CD1c-positive myeloid dendritic cell (primary cell): ENCODE results near the gene SOSTDC1.
A peak's percentile ranks its signal among the peaks of the same experiment; 100 is the strongest.
"Not testable (repeated sequence)": the region's sequence is repeated elsewhere in the genome, so short reads cannot be mapped to it uniquely, and the experiment has no call there.

Source experiments
- DNase-seq: peaks from one replicate; pipeline ENCODE4 v3.0.0-alpha.2; 2016; ENCODE audit errors: extremely low spot score

SOSTDC1 gene

DNA sequence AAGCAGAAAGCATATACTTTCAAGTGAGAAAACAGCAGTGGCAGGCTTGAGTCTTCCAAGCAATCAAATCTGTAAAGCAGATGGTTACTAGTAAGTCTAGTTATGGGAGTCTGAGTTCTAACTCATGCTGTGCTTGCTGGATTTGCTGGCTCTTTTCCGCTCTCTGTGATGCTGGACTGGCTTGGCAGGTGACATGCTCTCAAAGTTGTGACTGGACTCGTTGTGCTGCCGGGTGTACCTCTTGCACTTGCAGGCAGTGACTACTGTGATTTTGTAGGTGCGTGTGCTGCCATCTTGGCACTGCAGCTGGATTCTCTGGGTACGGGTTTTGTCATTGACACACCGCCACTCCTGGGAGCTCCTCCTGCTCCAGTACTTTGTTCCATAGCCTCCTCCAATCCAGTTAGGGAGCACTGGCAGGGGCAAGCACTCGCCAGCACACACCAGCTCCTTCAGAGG lies 3.1 kb downstream of the SOSTDC1 start:
- DNase-seq: no peak

DNA sequence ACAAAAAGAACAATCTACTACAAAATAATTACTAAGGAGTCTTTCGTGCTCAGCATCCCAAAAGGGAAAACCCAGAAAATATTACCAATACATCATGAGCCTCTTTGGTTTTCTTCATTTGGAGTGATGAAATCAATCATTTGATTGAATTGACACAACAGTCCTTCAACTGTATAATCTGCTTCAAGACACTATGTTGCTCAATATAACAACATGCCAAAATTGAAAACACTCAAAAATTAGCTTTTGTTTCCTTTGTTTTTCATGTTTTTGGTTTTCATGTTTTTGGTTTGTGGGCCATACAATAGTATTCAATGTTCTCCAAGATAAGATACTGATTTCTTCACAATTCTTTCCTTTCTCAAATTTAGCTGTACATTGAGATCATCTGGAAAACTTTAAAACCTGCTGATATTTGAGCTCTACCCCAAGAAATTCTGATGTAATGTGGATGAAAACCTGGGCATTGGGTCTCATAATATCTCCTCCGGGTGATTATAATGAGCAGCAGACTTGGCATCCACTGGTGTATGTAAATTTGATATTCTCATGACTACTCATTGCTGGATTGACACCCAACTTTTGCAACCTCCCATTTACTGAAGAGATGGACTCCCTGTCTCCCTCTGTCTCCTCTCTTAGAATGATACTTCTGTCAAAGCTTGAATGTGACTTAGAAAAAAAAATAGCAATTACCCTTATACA lies 4.6 kb downstream of the SOSTDC1 start:
- DNase-seq: no peak

DNA sequence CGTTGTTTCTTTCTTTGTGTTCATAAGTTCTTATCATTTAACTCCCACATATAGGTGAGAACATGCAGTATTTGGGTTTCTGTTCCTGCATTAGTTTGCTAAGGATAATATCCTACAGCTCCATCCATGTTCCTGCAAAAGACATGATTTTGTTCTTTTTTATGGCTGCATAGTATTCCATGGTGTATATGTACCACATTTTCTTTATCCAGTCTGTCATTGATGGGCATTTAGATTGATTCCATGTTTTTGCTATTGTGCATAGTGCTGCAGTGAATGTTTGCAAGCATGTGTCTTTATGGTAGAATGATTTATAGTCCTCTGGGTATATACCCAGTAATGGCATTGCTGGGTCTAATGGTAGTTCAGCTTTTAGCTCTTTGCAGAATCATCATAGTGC lies 9.2 kb downstream of the SOSTDC1 start:
- not testable (repeated sequence) for DNase-seq

DNA sequence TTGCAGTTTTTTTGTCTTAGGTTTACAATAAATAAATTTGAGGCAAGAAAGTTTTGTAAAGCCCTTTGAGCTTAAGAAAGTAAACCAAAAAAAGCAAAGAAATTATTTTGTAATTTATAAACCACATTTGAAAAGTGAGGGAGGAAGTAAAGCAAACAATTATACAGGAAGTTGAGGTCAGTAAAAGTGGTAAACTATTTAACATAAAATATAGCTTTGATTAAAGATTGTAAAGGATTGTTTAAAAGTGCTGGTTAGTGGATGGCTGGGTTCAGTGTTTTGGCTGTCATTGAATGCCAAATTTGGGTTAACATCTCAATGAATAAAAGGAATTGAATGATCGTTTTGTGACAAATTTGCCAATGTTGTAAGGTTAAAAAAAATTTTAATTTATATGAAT lies 9.9 kb downstream of the SOSTDC1 start:
- no peak for DNase-seq

DNA sequence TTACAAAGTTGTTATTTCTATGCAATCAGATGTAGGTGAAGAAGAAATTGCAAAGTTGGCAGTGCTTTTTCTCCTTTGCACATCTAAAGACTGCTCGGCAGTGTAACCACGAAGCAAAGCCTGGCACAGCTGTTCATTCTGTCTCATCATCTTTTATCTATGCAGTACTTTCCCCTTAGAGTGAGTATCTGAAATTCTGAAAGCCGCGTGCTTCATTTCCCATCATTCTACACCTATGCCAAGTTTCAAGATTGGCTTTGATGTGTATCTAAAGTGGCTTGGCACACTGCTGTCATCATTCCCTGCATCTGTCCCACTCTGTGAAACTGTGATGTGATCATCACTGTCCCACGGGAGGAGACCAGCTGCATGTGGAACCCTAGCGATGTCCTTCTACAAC lies 15.2 kb downstream of the SOSTDC1 start:
- DNase-seq: no peak

DNA sequence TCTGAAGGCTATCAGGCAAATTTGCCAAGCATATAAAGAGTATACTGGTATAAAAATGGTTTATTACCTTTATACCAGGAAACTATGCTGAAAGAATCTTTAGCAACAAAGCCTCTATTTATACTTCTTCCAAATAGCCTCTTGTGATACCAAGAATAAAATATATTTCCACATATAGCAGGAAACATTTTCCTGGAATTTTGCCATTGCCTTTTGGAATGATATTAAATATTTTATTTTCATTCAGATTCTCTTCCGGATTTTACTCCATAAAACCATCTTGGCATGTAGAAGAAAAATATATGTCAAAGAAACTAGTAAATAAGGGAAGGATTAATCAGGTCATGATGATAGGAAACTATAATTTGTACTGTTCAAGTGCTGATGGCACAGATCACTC lies 17.7 kb downstream of the SOSTDC1 start:
- DNase-seq: no peak

DNA sequence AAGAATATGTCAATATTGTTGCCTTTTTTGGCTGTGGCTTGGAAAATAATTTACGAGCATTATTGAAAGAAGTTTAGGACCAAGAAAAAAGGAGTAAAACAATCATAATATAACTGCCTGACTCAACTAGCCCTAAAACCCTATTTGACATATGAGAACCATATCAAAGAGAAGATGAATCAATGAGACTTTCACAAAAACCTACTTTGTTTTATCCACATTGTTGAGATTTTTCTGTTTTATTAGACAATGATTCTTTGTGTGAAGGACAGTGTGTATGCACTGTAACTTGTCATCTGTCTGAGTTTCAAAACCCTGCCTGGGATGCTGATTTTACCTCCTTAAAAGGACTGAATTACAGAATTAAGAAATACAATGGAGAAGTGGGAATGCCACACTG lies 19.0 kb downstream of the SOSTDC1 start:
- no peak for DNase-seq

DNA sequence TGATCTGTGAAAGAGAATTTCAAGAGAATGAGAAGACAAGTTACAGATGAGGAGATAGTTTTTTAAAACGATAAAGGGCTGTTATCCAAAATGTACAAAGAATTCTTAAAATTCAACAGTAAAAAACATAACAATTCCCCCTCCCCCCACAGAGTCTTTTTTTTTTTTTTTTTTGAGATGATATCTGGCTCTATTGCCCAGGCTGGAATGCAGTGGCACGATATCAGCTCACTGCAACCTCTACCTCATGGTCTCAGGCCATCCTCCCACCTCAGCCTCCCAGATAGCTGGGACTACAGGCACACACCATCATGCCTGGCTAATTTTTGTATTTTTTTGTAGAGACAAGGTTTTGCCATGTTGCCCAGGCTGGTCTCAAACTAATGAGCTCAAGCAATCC lies 21.7 kb downstream of the SOSTDC1 start:
- DNase-seq: not testable (repeated sequence)

DNA sequence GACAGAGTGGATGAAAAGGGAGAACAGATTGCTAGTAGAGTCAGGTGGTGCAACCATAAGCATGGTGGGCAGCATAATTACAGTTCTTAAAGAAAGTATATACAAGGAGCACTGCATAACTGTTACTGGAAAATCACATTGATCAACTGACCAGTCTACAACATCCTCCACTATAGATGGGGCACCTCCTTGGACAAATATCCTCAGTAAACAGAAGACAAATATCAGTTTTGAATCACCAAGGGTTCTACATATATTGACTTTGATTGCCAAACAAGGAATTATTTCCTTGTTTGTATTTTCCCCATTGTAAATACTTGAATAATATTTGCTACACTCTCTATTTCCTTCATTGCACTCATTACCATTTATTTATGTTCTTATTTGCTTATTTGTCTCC lies 26.6 kb downstream of the SOSTDC1 start:
- DNase-seq: no peak

DNA sequence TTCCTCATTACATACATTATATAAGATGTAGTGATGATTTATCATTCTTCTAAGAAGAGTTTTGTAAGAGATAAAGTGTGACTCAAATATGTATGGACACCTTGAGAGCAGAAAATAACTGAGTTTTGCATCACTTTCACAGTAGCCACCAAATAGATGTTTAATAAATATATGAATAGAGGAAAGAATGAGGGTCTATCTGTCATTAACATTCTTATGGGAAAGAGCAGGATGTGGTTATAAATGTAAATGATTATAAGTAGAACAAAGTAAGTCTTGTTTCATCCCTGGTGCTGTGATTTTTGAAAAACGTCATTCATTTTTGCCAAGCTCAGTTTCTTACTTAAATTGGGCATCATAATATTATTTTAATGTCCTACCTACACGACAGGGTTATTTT lies 29.2 kb downstream of the SOSTDC1 start:
- DNase-seq: no peak

DNA sequence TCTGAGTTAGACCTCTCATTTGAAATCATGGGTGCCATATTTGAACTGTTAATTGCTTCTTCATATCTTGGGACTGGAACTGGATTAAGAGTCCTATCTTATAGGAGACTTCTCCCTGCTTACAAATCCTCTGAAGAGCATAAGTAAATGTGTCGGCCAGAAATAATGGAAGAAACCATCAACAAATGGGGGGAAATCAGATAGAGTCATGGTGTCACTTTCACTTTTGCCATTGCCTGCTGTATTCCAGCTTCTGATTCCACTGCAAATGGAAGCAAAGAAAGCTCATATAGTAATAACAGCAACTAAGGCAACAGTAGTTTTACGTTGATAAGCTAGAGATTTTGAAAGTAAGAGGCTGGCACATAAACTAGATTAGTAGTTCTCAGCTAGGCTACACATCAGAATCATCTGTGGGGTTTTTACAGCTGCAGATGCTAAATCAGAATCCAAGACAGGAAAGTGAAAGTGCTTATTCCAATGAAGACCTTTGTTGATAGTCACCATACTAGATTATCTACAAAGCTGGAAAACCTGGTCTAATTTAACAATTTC lies 31.9 kb downstream of the SOSTDC1 start:
- DNase-seq: no peak

DNA sequence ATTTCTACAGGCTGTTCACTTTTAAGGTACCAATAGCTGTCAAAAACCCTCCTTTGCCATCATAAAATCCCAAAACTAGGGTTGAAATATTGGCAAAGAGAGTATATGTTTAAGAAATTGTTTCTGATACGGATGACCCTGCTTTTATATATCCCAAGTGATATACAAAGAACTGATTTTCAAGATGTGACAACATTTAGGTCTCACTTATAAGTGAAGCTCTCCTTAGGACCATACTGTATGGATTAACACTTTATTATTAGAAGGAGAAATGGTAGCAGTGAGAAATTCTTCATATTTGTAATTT lies 33.2 kb downstream of the SOSTDC1 start:
- no peak for DNase-seq

DNA sequence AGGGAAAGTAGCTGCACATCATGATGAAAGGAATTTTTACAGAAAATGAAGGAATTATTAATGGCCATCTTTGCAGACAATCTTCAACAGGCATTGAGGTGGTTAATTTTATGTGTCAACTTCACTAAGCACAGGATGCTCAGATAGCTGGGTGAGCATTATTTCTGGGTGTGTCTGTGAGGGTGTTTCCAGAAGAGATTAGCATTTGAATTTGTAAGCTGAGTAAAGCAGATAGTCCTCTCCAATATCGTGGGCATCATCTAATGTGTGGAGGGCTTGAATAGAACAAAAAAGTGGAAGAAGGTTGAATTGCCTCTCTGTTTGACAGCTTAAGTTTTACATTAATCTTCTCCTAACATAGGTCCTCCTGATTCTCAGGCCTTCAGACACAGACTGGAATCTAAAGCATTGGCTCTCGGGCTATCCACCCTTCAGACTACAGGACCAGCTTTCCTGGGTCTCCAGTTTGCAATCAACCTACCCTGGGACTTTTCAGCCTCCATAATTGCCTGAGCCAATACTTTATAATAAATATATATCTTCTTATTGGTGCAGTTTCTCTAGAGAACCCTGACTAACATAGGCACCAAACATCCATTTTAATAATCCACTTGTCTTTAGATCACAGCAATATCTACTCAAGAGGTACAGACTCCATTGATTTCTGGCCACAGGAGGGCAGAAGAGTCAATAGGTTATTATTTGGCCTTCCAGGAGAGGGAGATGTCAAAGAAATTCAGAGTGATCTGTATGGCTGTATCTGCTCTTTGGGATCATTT lies 33.7 kb downstream of the SOSTDC1 start:
- peak; percentile 11 for DNase-seq

DNA sequence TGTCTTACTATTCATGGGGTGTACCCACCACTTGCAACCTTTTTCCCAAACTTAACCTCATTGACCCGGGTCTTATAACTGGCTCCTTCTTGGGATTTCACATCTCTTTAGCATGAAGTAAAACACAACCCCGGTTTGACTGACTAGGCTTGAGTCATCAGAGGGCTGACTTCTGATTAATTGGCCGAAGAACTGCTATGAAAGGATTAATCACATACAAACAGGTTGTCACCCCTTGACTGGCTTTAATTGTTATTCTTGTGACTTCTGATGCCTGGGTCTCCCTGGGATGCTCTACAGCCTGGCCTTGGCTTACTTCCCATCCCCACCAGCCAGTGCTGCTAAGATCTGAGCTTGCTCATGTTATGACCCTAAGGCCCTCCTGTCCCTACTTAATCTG lies 35.4 kb downstream of the SOSTDC1 start:
- no peak for DNase-seq

DNA sequence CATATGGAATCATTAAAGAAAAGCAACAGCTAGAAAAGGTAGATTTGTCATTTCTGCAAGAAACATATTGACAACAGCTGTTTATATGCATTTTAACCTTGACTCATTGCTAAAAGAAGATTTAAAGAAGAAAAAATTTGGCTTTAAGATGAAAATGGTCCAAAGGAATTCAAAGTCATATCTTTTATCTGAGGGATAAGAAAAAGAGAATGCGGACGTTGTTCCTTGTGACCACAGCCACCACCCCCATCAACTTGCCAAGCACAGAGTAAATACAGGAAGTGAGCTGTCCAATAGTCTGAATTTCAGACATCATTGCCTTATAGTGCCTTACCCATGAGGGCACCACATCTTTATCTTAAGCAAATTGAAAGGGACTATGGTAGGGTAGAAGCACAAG lies 36.9 kb downstream of the SOSTDC1 start:
- DNase-seq: peak; percentile 27

DNA sequence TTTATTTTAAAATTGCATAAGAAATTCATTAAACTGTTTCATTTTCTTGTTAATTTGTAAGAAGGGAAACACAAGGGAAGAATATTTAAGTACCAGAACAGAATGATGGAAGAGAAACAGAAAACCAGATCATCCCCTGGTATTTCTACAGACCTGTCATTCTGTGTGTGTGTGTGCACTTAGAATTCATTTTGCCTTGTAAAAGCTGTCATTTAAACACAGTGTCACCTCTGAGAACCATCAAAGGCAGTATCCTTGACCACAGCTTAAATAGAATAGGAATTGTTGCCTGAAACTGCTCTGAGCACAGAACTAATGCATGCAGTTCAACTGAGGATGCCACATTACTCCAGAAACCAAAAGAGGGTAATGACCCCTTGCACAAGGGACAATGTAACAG lies 37.4 kb downstream of the SOSTDC1 start:
- no peak for DNase-seq

DNA sequence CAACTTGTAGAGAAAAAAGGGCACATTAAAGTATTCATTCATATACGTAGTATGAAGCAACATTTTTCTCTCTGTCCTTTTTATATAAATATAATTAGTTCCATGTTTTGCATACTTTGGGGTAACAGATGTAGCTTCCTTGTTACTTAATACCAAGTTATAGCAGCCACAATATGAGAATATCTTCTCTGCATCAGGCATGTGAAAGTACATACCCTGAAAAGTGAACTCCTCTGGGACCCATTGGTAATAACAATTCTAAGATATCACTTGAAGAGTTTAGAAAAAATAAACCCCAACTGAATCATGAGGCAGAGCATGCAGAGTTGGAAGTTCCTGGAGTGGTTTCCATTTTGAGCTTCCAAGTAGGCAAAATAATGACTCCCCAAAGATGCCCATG lies 41.8 kb downstream of the SOSTDC1 start:
- DNase-seq: no peak

DNA sequence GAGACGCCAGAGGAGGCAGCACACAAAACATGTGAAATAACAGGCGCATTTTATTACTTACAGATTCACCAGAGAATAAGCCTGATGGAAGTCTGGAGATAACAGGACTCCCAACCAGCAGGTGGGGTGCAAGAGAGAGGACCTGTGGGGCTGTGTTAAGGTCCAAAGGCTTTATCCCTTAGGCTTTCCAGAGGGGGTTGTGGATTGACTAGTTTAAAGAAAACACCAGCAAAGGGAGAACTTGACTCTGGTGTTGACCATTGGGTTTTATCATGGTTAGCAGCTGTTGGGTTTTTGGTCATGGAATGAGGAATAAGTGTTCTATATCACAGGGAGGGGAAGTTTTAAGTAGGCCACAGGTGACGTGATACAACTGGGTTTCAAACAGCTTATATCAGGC lies 42.6 kb downstream of the SOSTDC1 start:
- DNase-seq: no peak

DNA sequence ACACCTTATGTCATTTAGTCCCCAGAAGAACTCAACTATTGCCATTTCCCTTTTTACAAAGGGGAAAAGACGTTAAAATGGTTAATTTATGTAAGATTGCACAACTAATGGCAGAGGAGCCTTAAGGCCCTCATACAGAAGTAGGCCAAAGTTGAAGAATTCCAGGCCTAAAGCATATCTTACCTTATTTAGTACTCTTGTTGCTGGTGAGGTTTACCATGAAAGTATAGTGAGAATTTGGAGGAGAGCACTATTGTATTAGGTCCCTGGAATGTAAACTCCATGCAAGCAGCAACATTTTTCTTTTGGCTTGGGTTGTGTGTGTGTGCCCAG lies 43.5 kb downstream of the SOSTDC1 start:
- DNase-seq: no peak

DNA sequence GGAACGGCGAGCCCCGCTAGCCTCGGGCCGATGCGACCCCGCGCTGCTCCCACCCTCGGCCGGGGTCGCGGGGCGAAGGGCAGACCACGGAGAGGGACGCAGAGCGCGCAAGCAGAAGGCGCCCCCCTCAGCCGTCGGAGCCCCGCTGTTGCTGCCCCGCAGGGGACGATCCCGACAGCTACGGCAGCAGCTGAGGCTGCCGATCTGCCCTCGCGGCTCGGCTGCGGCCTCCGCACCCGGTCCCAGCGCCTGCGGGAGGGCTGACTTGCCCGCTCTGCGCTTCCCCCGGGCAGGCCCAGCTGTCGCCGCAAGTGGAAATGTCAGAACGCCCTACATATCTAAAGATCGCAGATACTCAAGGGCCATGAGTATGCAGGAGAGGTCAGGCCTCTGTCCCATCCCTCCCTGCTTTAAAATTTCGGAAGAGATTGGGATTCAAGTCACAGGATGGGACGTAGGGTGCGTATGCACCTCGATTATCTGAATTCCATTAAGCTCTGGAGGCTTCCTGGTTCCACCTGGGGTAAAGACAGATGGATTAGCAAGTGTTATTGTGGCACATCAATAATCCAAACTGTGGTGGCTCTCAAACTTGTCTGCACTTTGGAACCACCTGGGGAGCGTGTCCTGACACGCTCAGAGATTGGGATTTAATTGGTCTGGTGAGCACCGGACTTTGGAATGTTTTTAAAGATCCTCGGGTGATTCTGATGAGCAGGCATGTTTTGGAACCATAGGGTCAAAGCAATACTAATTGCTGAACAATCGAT lies 44.0 kb downstream of the SOSTDC1 start, which contains the start of gene CRPPA:
TSS of gene CRPPA (minus strand) at position 206 of the 770 bp plus-strand sequence. CDS start 216 bp downstream, outside the sequence.
- DNase-seq: peak; percentile 25

DNA sequence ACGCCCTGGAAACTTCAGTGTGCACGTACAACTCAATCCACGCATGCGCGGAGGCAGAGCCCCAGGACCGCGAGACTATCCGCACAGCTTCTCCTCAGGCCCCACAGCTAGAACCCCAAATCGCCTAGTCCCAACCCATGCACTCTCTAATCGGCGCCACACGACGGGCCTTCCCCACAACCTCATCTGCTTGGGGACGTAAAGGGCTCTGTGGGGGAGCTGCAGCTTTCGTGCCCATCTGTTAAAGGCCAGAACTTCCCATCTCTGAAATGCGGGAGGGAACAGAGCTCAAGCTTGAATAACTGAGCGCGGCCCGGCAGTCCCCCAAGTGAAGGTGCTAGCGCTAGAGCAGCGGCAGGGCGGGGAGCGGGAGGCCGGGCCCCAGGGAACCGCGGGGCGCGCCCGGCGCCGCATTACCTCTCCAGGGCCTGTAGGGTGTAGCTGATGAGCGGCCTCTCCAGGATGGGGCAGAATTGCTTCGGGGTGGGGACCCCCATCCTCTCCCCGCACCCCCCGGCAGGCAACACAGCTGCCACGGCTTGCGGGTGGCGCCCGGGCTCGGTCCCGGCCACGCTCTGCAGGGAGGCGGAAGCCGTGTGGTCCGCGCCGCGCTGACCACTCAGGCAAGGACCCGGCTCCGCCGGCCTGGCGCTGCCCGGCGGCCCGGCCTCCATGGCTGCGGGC lies 44.7 kb downstream of the SOSTDC1 start:
- DNase-seq: peak; percentile 81

DNA sequence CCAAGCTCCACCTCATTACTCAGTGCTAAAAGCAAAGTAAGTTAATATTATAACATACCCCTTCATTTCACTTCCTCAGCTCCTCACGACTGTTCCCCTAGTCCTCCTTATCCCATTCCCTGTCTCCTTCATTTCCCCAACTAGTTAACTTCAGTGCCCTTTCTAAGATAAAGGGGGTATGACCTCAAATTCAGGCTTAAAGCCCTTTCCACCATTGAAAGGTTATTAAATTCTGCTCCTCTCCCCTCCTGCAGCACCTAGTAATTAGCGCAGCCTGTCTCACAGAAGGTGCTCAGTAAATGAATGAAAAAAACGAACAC lies 45.2 kb downstream of the SOSTDC1 start:
- DNase-seq: no peak
